ENCODE results near the gene ACVR1.

ACVR1 gene

GRCh38 chr2:157876066-157876785 is at the start of gene ACVR1:
Gene ACVR1 (minus strand): TSS chr2:157876330. CDS start chr2:157799493, 76,837 bp downstream.
- peak; percentile 97 for DNase-seq (ENCODE audit: low read depth)

- no peak for DNase-seq (ENCODE audit: low read depth)
These were observed 48.9 kb upstream of the ACVR1 start for GRCh38 chr2:157925071-157925470.

- DNase-seq (ENCODE audit: low read depth): no peak
These were observed 47.6 kb upstream of the ACVR1 start for GRCh38 chr2:157923598-157924217.

- no peak for DNase-seq (ENCODE audit: low read depth)
These were observed 46.7 kb upstream of the ACVR1 start for GRCh38 chr2:157922815-157923214.

GRCh38 chr2:157922336-157922735 is 46.2 kb upstream of the ACVR1 start:
- no peak for DNase-seq (ENCODE audit: low read depth)

DNA sequence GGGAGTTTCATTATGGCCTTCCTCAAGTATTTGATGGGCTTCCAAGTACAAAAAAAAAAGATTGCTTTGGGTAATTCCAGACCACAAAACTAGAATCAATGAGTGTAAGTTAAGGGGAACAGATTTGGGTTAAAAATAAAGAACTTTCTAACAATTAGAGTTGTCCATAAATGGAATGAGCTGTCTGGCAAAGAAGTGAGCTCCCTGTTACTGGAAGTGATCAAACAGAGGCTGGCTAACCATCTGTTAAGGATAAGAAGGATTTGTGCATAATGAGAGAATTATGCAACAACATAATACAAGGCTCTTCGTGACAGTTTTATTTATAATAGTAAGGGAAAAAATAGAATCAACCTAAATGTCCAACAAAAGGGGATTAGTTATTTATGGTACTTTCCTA is 44.6 kb upstream of the ACVR1 start:
- DNase-seq (ENCODE audit: low read depth): no peak

DNA sequence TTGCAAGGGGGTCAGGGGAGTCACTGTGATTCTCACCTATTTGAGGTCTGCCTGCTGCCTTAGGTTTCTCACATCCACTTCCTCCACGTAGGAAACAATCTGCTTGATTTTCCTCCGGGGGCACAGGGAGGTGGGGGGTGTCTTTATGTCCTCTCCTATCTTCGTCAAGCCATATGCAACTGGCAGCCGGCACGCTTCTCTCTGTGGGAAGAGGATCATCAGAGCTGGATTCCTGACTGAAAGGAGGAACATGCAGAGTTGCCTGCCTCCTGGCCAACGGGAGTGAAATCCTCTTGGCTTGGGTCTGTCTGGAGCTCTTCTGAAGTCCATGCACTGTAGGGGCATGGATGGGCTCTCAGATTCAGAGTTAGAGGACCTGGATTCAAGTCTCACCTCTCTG is 43.1 kb upstream of the ACVR1 start:
- DNase-seq (ENCODE audit: low read depth): no peak

DNA sequence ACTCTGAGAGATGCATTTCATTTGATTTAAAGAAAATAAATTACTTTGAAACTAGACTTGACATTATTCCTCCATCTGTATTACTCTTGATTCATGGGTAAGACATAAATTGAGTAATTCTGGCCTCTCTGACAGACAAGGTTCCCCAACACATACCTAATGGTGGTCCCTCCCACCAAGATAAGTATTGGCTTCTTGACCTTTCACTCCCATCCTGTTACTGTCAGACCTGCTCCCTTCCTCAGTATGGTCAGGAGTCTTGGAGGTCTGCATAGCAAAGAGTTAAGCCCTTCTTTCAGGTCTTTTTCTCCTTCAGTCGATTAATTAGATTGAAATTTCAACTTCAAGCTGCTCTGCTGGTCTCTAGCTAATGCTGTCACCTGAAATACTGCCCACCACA is 42.2 kb upstream of the ACVR1 start:
- no peak for DNase-seq (ENCODE audit: low read depth)

DNA sequence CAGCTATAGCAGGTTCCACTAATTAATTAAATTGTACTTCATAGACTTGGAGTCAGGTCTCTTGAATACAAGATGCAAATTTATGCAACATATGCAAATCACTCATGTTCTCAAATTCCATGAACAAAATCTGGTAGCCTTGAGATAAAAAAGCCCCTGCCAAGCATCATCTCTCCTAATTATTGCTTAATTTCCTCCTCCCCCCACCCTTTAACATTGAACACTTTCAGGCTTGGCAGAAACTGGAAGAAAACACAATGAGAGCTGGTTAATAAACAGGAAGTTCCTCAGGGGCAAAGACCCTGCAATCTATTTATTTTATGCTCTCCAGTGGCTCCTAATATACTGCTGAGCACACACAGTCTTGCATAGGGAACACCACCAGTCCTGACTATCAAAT is 35.6 kb upstream of the ACVR1 start:
- no peak for DNase-seq (ENCODE audit: low read depth)

DNA sequence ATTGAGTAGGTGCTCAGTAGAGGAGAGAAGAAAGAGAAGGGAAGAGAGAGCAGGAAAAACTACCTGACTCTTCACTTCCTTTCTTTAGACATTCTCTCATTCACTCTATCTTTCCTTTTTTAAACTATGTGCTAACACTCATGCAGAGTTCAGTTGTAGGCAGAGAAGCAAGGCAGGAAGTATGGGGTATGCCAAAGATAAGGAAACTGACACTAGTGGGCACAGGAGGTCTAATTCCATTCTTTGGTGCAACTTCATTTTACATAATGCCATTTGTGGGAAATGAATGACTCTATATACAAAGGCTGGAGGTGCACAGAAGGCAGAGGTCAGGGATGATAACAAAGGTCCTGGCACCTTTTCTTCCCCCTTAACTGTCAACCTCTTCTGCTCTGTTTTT is 35.1 kb upstream of the ACVR1 start:
- no peak for DNase-seq (ENCODE audit: low read depth)

GRCh38 chr2:157905092-157905491 is 29.0 kb upstream of the ACVR1 start:
- no peak for DNase-seq (ENCODE audit: low read depth)

- DNase-seq (ENCODE audit: low read depth): no peak
These were observed 27.5 kb upstream of the ACVR1 start for GRCh38 chr2:157903626-157904025.

GRCh38 chr2:157903151-157903550 is 27.0 kb upstream of the ACVR1 start:
- no peak for DNase-seq (ENCODE audit: low read depth)

GRCh38 chr2:157902692-157903091 is 26.6 kb upstream of the ACVR1 start:
- DNase-seq (ENCODE audit: low read depth): no peak

GRCh38 chr2:157901325-157901724 is 25.2 kb upstream of the ACVR1 start:
- DNase-seq (ENCODE audit: low read depth): no peak

DNA sequence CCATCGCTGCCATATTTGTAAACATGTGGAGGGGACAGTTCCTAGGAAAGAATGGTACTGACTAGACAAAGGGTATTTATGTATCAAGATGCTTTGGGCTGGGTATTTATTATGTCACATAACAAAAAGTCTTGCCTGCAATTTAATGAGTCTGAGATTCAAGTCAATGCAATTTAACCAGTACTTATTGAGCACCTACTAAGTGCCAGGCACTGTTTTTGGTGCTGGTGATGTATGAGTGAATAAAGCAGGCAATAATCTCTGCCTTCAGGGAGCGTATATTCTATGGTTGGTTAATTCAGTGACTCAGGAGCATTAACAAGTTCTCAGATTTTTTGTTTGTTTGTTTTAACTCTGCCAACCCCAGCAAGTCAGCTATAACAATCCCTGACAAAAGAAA is 24.6 kb upstream of the ACVR1 start:
- no peak for DNase-seq (ENCODE audit: low read depth)

- no peak for DNase-seq (ENCODE audit: low read depth)
These were observed 24.1 kb upstream of the ACVR1 start for GRCh38 chr2:157900203-157900602.

DNA sequence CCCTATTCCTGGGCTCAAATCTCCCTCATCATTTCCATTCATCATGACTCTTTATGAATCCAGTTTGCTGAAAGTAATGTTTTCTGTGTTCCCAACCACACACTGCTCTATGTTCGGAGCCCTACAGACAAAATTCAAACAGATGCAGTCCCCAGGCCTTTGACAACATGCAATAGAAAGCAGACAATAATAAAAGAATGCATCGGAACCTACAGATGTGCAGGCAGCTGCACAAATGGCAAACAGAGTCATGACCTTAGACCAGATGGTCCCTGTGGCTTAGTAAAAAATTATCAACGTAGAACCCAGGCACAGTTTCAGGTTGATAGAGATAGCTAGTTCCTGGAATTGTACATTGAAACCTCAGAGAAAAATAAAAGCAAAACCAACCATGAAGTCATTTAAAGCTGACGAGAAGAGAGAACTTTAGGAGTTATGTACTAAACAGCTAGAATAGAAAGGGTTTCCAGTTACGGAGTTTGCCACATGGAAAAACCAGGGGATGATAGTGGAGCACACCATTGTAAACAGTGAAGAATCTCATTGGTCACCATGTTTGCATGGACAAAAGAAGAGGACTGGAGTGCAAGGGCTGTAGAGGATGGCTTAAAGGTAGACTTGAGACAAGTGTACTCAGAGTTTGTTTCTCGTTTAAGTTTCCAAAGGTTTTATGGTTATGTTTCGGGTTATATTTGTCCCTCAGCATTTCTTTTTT is 23.2 kb upstream of the ACVR1 start:
- DNase-seq (ENCODE audit: low read depth): no peak

- peak; percentile 83 for DNase-seq (ENCODE audit: low read depth)
These were observed 22.5 kb upstream of the ACVR1 start for GRCh38 chr2:157898591-157898996.

GRCh38 chr2:157897106-157897971 is 21.2 kb upstream of the ACVR1 start:
- no peak for DNase-seq (ENCODE audit: low read depth)

GRCh38 chr2:157895531-157895930 is 19.4 kb upstream of the ACVR1 start:
- DNase-seq (ENCODE audit: low read depth): peak; percentile 73

DNA sequence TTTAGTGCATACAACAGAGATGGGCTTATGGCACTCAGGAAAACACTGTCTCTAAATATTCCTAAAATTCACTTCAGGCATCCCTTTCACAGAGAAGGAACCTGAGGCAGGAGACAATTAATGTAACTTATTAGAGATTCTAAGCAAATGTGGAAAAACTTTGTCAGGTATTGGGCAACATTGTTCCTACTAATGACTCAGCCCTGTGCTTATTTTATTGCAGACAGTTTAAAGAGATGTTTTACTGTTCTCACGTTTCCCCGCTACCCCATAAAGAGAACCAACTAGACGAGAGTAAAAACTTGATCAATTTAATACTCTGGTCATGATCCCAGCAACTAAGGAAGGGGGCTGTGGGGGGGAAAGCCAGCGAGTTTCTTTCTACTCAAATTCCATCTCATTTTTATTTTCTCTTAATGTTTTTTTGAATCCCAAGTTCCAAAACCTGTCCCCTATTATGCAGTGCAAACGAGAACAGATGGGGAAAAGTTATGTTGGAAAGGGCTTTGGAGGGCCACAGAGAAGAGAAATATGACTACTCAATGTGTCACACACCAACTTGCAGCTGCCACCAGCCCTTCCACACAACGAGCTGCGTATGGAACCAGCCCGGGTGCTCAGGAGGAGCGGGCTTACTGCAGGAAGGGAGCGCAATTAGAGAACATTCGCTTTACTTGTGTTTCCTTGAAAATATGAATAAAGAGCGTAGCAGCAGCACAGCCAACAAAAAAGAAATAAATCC is 18.7 kb upstream of the ACVR1 start:
- peak; percentile 69 for DNase-seq (ENCODE audit: low read depth)

Data from ELR (cell line).